Measurements from ENCODE around the gene C1orf116.

- TF ChIP-seq CTCF (conservative IDR thresholded peaks at IDR 0.05) (no peak), EZH2 (IDR thresholded peaks at IDR 0.05; ENCODE audit: low read depth) (no peak)
These were observed 4.6 kb downstream of the C1orf116 start for GRCh38 chr1:207027921-207028320.
